OCI-M2 (cell line): ENCODE results near the gene CPOX.
"Not testable (repeated sequence)": the region's sequence is repeated elsewhere in the genome, so short reads cannot be mapped to it uniquely, and the experiment has no call there.

ENCODE experiments used
- DNase-seq: peaks from one replicate; lab custom pipeline; 2025; ENCODE audit not compliant: unreplicated experiment; lab: John Stamatoyannopoulos, UW

The CPOX gene

DNA sequence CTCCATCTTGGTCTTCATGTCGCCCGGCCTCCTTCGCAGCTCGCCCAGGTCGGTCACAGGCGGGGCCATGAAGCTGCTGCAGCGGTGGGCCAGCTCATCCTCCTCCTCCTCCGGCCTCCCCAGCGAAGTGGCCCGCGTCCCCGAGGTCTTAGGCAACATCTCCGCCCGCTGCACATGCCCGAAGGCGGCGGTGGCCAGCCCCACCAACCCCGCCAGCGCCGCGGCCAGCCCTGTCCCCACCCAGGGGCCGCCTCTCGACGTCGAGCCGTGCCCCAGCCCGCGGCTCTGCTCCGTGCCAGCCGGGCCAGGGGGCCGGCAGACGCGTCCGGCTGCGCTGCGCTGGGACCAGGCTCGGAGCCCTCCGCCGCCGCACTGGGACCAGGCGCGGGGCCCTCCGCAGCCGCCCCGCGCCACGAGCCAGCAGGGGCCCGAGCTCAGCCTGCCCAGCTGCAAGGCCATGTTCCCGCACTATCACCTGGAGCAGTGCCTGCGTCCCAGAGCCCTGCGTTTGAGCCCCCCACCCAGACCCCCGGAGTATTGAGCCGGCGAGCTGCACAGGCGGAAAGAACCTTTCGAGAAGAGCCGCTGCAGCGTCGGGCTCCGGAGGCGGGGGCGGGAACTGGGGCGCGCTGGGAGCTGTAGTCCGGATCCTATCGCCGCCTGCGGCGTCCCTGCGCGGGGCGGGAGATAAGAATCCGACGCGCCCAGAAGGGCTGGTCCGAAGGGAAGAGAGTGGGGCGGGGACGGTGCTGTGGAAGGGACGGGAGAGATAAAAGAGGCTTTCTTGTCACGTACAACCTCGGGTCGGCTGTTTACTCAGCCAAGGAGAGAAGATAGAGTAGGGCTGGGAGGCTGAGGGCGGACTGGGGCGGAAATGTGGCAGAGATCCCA, at the start of gene CPOX:
TSS of gene CPOX (minus strand) at position 566 of the 891 bp plus-strand sequence. CDS start at position 459, 107 bp downstream.
- peak; percentile 59 for DNase-seq

- not testable (repeated sequence) for DNase-seq
Measured at GRCh38 chr3:98642769-98643168, 49.4 kb upstream of the CPOX start.

- DNase-seq, result not testable (repeated sequence)
Measured at GRCh38 chr3:98641756-98642155, 48.3 kb upstream of the CPOX start.

- not testable (repeated sequence) for DNase-seq
Measured at GRCh38 chr3:98638515-98638914, 45.1 kb upstream of the CPOX start.

GRCh38 chr3:98630416-98630815, 37.0 kb upstream of the CPOX start:
- DNase-seq, result no peak

GRCh38 chr3:98628317-98628716, 34.9 kb upstream of the CPOX start:
- no peak for DNase-seq

DNA sequence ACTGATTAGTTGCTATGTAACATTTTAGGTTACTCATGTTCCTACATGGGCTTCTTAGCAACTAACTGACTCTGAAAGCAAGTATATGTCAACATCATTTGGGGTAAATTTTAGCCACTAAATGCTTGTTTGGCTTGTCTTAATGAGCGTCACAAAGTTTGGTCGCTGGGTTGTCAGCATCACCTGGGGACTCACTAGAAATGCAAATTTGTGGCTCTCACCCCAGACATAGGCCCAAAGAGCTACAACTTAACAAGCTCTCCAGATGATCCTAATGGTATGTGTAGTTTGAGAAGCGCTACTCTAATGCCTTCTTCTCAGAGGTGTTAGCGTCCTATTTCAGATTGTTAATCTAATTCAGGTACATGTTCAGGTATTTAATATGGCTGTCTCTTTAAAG, 32.7 kb upstream of the CPOX start:
- no peak for DNase-seq

DNA sequence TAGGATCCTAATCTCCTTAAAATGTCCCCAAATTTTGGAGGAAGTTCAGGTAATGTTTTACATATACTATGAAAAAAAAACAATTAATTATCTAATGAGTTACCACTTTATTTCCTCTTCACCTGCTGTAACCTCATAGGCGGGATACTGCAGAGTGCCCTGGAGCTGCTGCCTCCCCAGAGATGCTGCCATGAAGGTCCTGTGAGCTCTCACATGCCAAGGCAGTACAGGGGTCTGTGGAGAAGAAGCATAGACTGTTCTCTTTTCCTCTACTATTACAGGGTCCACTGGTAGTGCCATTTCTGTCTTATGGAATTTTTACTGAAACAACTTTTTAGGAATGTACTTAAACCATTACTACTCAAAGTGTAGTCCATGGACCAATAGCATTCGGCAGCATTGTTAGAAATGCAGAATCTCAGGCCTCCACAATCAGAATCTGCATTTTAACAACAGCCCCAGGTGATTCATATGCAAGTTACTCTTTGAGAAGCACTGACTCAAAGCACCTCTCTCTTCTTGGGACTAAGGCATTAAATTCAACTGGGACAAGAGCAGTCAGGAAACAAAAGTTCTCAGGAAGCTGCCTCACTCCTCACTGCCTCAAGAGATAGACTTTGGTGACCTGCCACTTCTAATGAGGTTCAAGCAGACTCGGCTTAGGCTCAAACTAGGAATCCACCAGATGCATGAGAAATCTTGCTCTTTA, 30.3 kb upstream of the CPOX start:
- DNase-seq, result no peak

GRCh38 chr3:98617841-98618240, 24.4 kb upstream of the CPOX start:
- no peak for DNase-seq

- no peak for DNase-seq
Measured at GRCh38 chr3:98613616-98614015, 20.2 kb upstream of the CPOX start.

DNA sequence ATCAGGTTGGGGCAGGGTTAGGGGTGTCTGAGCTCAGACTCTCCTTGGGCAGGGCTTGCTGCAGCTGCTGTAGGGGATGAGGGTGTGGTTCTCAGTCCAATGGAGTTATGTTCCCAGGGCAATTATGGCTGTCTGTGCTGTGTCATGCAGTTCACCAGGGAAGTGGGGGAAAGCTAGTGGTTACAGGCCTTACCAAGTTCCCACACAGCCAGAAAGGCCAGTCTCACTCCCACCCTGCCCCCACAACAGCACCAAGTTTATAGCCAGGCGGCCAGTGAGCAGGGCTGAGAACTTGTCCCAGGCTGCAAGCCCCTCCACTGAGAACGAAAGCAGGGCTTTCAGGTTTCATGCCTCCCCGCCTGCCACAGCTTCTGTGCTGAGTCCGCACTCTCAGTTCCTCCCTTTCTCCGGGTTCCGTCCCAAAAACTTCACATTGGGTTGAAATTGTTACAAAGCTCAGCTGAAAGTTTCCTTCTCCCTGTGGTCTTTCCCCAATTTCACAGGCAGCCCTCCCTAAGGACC, 19.6 kb upstream of the CPOX start:
- no peak for DNase-seq

GRCh38 chr3:98612587-98612986, 19.2 kb upstream of the CPOX start:
- DNase-seq, result no peak

DNA sequence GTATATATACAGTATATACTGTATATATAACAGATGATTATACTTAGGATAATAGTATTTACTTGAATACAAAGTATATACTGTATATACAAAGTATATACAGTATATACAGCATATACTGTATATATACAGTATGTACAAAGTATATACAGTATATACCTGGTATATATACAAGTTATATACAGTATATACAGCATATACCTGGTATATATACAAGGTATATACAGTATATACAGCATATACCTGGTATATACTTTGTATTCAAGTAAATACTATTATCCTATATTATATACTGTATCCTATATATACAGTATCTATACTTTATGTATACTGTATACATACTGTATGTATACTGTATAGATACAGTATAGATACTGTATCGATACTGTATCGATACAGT, 14.6 kb upstream of the CPOX start:
- no peak for DNase-seq

- DNase-seq, result no peak
Measured at GRCh38 chr3:98603580-98603979, 10.2 kb upstream of the CPOX start.

GRCh38 chr3:98602078-98602678, 8.8 kb upstream of the CPOX start:
- DNase-seq, result no peak

DNA sequence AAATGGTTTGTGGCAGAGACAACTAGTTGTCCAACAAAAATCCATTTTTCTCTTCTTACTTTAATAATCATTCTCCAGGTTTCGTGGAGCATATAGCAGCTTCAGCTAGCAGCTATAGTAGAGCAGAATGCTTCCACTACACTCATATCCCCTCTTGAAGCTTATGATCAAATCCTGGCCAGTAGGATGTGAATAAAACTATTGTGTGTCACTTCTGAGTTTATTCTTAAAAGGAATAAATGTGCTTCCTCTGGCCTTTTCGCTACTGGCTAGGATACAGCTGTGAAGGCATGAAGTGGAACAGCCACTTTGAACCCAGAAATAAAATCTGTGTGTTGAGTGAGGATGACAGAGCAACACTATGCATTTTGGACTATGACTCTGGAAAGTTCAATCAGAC, 7.8 kb upstream of the CPOX start:
- no peak for DNase-seq

DNA sequence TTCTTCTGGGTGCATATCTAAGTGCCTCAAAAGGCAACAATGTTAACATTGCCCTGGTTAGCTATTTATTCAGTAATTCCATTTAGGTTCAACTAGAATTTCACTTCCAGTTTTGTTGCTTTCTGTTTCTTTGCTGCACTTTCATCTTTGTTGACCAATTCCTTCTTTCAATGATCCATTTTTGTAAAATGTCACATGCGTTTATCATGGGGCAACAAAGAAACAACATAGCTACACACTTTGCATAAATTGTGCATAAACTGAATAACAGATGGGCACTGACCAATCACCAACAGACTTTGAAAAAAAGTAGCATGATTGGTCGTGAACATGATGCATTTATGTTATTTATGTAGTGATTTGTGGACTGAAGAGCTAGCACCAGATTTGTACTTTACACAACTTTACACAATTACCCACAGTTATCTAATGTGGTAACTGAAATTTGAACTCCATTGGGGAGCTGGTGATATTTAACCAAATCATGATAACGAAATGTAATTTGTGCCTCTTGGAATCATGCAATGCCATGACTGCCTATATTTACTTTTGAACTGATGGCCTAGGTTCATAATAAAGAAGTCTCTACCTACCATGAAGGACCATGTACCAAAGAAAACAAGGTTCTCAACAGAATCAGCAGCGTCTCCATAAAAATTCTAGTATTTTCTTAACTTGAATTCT, 7.1 kb upstream of the CPOX start:
- DNase-seq, result no peak

DNA sequence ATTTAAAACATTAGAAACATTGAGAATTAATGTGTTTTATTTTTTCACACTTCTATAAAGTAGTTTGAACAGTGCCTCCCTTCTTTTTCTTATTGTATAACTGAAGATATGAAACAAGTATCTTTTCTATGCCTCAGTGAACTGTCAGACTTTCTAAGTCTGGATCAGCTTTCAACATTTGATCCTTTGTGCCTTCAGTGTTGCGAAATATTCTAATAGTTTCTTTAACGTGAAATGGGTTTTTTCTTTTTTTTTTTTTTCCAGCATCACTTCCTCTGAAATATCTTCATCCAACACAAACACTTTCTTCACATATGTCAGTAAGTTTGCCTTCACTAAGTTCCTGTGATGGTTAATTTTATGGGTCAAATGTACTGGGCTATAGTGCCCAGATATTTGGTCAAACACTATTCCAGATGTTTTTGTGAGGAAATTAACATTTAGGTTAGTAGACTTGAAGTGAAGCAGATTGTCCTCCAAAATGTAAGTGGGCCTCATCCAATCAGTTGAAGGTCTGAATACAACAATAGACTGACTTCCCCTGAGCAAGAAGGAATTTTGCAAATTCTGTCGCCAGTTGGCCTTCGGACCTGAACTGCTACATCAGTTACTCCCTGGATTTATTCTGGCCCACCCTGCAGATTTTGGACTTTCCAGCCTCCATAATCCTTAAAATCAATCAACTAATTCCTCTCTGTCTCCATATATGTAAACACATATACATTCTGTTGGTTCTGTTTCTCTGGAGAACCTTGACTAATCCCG, 6.4 kb upstream of the CPOX start:
- DNase-seq, result no peak

- DNase-seq, result no peak
Measured at GRCh38 chr3:98598492-98598891, 5.1 kb upstream of the CPOX start.
